ENCODE measurements around the gene ZBTB25. TPM values are rescaled to one million over a fixed set of nuclear protein-coding genes. Genes with fewer than 3 reads are reported as not detected.
A peak's percentile ranks its signal among the peaks of the same experiment; 100 is the strongest.

ZBTB25 gene
- total and polyA plus RNA-seq, 2 donors (not counting 1 experiment from before 2014, with no cell fraction given) = 7.2 to 9.2 TPM

DNA sequence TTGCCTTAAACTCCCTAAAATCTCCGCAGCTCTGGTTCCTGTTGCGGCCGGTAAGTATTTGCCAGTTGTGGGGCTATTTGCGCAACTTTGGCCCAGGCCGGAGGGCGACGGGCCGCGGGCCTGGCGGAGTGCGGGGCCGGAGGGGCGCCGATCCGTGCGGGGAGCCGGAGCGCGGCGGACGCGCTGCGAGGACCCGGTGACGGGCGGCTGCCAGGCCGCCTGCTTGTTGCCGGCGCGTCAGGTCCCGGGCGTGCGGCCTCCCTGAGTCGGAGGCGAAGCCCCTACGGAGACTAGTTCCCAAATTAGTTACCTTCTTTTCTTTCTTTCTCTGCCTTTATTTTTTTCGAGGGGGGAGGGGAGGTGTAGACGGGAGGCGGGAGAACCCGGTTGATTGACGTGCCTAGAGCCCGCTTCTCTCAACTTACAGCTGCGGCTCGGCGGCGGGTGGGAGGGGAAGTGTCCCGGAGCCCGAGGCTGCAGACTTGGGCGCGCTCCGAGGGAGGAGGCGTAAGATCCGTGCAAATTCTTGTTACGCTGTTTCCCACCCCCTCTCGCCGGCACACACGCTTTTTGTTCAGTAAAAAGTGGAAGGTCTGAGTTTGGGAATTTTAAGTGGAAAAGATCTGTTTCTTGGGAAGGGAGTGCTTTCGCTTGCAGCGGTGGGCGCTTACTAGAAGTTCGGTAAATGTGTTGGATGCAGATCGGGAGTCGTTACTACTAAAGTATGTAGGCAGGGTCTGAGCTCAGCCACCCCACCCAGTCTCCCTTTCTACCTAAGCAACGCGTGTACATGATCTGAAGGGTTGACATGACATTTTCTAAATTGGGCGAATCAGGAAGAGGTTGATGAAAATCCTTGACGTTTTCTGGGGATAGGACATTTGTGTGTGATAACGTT lies 1.5 kb upstream of the ZBTB25 start:
- no peaks in the 10 kb centered on the region for H3K27me3 ChIP-seq (ENCODE audit: control insufficient read depth, insufficient read depth, low read length)
- peak overlapping the region; percentile 97 for H3K9ac ChIP-seq (ENCODE audit: insufficient read depth, low read length)
- H3K79me2 ChIP-seq (ENCODE audit: control insufficient read depth, insufficient read depth, low read length) = peaks cover 66% of the 10 kb centered on the region
- H3K4me1 ChIP-seq (ENCODE audit: control insufficient read depth, extremely low read depth, insufficient read depth, low read length) = peaks cover 13% of the 10 kb centered on the region
- peak overlapping the region; percentile 98 for H3K27ac ChIP-seq (ENCODE audit: insufficient read depth, low read length)
- no peaks in the 10 kb centered on the region for H3K36me3 ChIP-seq (ENCODE audit: control insufficient read depth, insufficient read depth, low read length)
- peaks cover 12% of the 10 kb centered on the region for H4K20me1 ChIP-seq (ENCODE audit: control insufficient read depth, extremely low read depth, insufficient read depth, low read length)
- H3K4me3 ChIP-seq (replicated peaks in 1 of 4; ENCODE audit: control extremely low read depth in 1 of 4, insufficient read depth in 1 of 4, low read depth in 3 of 4, low read length in 4 of 4) = peak overlapping the region; percentile 73 to 90 (median 80)
- TF ChIP-seq CTCF (conservative IDR thresholded peaks at IDR 0.05 in 1 of 2, IDR thresholded peaks at IDR 0.05 in 1 of 2; ENCODE audit: low read depth in 1 of 2, low read length in 2 of 2) (no peak), EZH2 (IDR thresholded peaks at IDR 0.05; ENCODE audit: low read length, missing control alignments) (no peak)
- H3K4me2 ChIP-seq (ENCODE audit: extremely low read depth, insufficient read depth, low read length) = peak overlapping the region; percentile 92
- H2AFZ ChIP-seq (ENCODE audit: low read length) = no peak overlapping the region
- peak; percentile 86 for DNase-seq (ENCODE audit: low read depth in 2 of 2)
- H3K9me3 ChIP-seq (ENCODE audit: control insufficient read depth, insufficient read depth, low read depth, low read length) = no peaks in the 10 kb centered on the region

DNA sequence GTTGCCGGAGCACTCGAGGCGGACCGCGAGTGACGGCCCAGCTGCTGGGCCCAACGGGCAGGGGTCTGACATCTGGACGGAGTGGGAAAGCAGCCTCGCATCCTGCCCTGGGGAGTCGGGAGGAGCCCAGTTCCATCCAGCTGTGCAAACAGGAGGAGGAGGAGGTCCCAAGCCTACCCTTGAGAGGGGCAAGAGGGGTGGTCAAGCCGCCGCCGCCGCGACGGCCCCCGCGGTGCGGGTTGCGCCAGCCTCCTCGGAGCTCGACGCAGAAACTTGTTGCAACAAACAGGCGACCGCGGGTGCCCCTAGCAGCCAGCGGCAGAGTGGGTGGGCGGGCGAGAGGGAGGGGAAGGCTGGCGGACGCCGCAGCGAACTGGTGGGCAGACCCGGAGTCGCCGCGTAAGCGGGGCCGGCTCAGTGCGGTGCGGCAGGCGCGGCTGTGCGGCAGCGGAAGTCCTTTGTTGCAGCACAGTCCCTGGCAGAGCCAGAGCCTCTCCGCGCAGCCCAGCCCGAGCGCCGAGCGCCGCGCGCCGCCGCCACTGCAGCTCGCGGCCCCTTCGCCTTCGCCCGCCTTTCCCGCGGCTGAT lies 765 bp upstream of the ZBTB25 start, which contains the start of gene ZBTB1:
TSS of gene ZBTB1 (plus strand) at position 461 of the 587 bp plus-strand sequence. CDS start 16,735 bp downstream, outside the sequence.
- Histone ChIP-seq H3K9me3 (ENCODE audit: control insufficient read depth, insufficient read depth, low read depth, low read length) (no peaks in the 10 kb centered on the region), H3K4me2 (ENCODE audit: extremely low read depth, insufficient read depth, low read length) (peak within 1 kb of the TSS; percentile 92), H4K20me1 (ENCODE audit: control insufficient read depth, extremely low read depth, insufficient read depth, low read length) (peaks cover 12% of the 10 kb centered on the region), H3K27me3 (ENCODE audit: control insufficient read depth, insufficient read depth, low read length) (no peaks in the 10 kb centered on the region), H2AFZ (ENCODE audit: low read length) (no peak within 1 kb of the TSS), H3K4me3 (replicated peaks in 1 of 4; ENCODE audit: control extremely low read depth in 1 of 4, insufficient read depth in 1 of 4, low read depth in 3 of 4, low read length in 4 of 4) (peak within 1 kb of the TSS; percentile 73 to 90 (median 88)), H3K79me2 (ENCODE audit: control insufficient read depth, insufficient read depth, low read length) (peaks cover 61% of the 10 kb centered on the region), H3K36me3 (ENCODE audit: control insufficient read depth, insufficient read depth, low read length) (no peaks in the 10 kb centered on the region), H3K9ac (ENCODE audit: insufficient read depth, low read length) (peak within 1 kb of the TSS; percentile 97), H3K27ac (ENCODE audit: insufficient read depth, low read length) (peak within 1 kb of the TSS; percentile 98), H3K4me1 (ENCODE audit: control insufficient read depth, extremely low read depth, insufficient read depth, low read length) (peaks cover 13% of the 10 kb centered on the region)
- no peak for TF ChIP-seq EZH2 (IDR thresholded peaks at IDR 0.05; ENCODE audit: low read length, missing control alignments)
- TF ChIP-seq CTCF (conservative IDR thresholded peaks at IDR 0.05 in 1 of 2, IDR thresholded peaks at IDR 0.05 in 1 of 2; ENCODE audit: low read depth in 1 of 2, low read length in 2 of 2) = no peak
- peak; percentile 85 to 91 for DNase-seq (ENCODE audit: low read depth in 2 of 2)

- H3K9ac ChIP-seq (ENCODE audit: insufficient read depth, low read length) = peak overlapping the region; percentile 97
- no peaks in the 10 kb centered on the region for H3K27me3 ChIP-seq (ENCODE audit: control insufficient read depth, insufficient read depth, low read length)
- peak overlapping the region; percentile 76 for H2AFZ ChIP-seq (ENCODE audit: low read length)
- H4K20me1 ChIP-seq (ENCODE audit: control insufficient read depth, extremely low read depth, insufficient read depth, low read length) = peaks cover 9% of the 10 kb centered on the region
- peak overlapping the region; percentile 86 for H3K4me2 ChIP-seq (ENCODE audit: extremely low read depth, insufficient read depth, low read length)
- TF ChIP-seq CTCF (conservative IDR thresholded peaks at IDR 0.05 in 1 of 2, IDR thresholded peaks at IDR 0.05 in 1 of 2; ENCODE audit: low read depth in 1 of 2, low read length in 2 of 2) (no peak), EZH2 (IDR thresholded peaks at IDR 0.05; ENCODE audit: low read length, missing control alignments) (no peak)
- peak overlapping the region; percentile 73 to 92 (median 88) for H3K4me3 ChIP-seq (replicated peaks in 1 of 4; ENCODE audit: control extremely low read depth in 1 of 4, insufficient read depth in 1 of 4, low read depth in 3 of 4, low read length in 4 of 4)
- no peaks in the 10 kb centered on the region for H3K36me3 ChIP-seq (ENCODE audit: control insufficient read depth, insufficient read depth, low read length)
- no peaks in the 10 kb centered on the region for H3K9me3 ChIP-seq (ENCODE audit: control insufficient read depth, insufficient read depth, low read depth, low read length)
- DNase-seq (ENCODE audit: low read depth in 2 of 2) = peak; percentile 21
- peaks cover 47% of the 10 kb centered on the region for H3K79me2 ChIP-seq (ENCODE audit: control insufficient read depth, insufficient read depth, low read length)
- H3K27ac ChIP-seq (ENCODE audit: insufficient read depth, low read length) = peak overlapping the region; percentile 98
- peaks cover 13% of the 10 kb centered on the region for H3K4me1 ChIP-seq (ENCODE audit: control insufficient read depth, extremely low read depth, insufficient read depth, low read length)
Observed at GRCh38 chr14:64502887-64503433, 678 bp downstream of the ZBTB25 start.
